Esophagus (tissue), 2 donors: ENCODE data around the gene SALL3. TPM values are rescaled to one million over a fixed set of nuclear protein-coding genes. Genes with fewer than 3 reads are reported as not detected.
"Not testable (repeated sequence)": the region's sequence is repeated elsewhere in the genome, so short reads cannot be mapped to it uniquely, and the experiment has no call there.

Experiments used
- H3K27ac ChIP-seq, 2 donors: one replicate each; pipeline ENCODE4 v1.5.1; 2013; ENCODE audit warnings: low read depth in 2 of 2, mild to moderate bottlenecking in 2 of 2, inconsistent platforms in 1 of 2, low read length in 1 of 2, moderate library complexity in 1 of 2
- H3K27me3 ChIP-seq, 2 donors: one replicate each; pipeline ENCODE4 v1.6.1; 2013; ENCODE audit warnings: low read length in 2 of 2, control low read depth in 1 of 2, mild to moderate bottlenecking in 1 of 2; ENCODE audit not compliant: insufficient read depth in 2 of 2, control insufficient read depth in 1 of 2
- H3K36me3 ChIP-seq, 2 donors: one replicate each; pipeline ENCODE4 v1.6.1; 2013; ENCODE audit warnings: low read length in 1 of 2; ENCODE audit not compliant: control insufficient read depth in 2 of 2, insufficient read depth in 2 of 2
- H3K4me1 ChIP-seq, 2 donors: one replicate each; pipeline ENCODE4 v1.6.1; 2013; ENCODE audit warnings: low read length in 1 of 2; ENCODE audit not compliant: control insufficient read depth in 2 of 2, insufficient read depth in 2 of 2
- H3K4me3 ChIP-seq, 2 donors: one replicate each; pipeline ENCODE4 v1.5.1; 2013; ENCODE audit warnings: low read length in 2 of 2, mild to moderate bottlenecking in 2 of 2, low read depth in 1 of 2, moderate library complexity in 1 of 2
- H3K9me3 ChIP-seq, 2 donors: one replicate each; pipeline ENCODE4 v1.6.1; 2013; ENCODE audit warnings: mild to moderate bottlenecking in 2 of 2, low read depth in 1 of 2, low read length in 1 of 2, moderate library complexity in 1 of 2; ENCODE audit not compliant: control insufficient read depth in 2 of 2, insufficient read depth in 1 of 2
- WGBS, 2 donors: extraction: QIAGEN DNeasy Blood & Tissue Kit; methylation state at CpG; one replicate each; pipeline ENCODE4 v1.1.7; 2013; 5-methylcytosine and 5-hydroxymethylcytosine counted together
- polyA plus RNA-seq, 2 donors: library from polyadenylated mRNA; stranded (reverse); fragments of 200-250 nt; gene quantifications; one replicate each; pipeline ENCODE4 v1.2.3, GENCODE V29; 2013
- donor health status: healthy with polysubstance abuse.
- donor health status: Bipolar disorder and iron deficiency.

The SALL3 gene
- polyA plus RNA-seq, 2 donors, result not detected

DNA sequence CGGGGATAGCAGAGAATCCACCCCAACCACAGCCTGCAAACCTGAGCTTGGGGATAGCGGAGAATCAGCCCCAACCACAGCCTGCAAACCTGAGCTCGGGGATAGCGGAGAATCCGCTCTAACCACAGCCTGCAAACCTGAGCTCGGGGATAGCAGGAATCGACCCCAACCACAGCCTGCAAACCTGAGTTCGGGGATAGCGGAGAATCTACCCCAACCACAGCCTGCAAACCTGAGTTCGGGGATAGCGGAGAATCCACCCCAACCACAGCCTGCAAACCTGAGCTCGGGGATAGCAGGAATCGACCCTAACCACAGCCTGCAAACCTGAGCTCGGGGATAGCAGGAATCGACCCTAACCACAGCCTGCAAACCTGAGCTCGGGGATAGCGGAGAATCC is 37.4 kb upstream of the SALL3 start:
- H3K27me3 ChIP-seq, H3K27ac ChIP-seq, H3K4me1 ChIP-seq, H3K36me3 ChIP-seq, H3K9me3 ChIP-seq, H3K4me3 ChIP-seq: not testable (repeated sequence)
- WGBS, 2 donors, result 88 to 90% methylated on average over 16 to 17 of the region's 17 CpGs

- WGBS, 2 donors, result 80 to 82% methylated on average over 9 of the region's 9 CpGs
- Histone ChIP-seq H3K4me3 (no peak overlapping the region), H3K4me1 (no peaks in the 10 kb centered on the region), H3K9me3 (peaks cover 2 to 5% of the 10 kb centered on the region in 2 donors), H3K36me3 (no peaks in the 10 kb centered on the region), H3K27ac (no peak overlapping the region), H3K27me3 (no peaks in the 10 kb centered on the region)
Measured at GRCh38 chr18:78945628-78946027, 34.0 kb upstream of the SALL3 start.

DNA sequence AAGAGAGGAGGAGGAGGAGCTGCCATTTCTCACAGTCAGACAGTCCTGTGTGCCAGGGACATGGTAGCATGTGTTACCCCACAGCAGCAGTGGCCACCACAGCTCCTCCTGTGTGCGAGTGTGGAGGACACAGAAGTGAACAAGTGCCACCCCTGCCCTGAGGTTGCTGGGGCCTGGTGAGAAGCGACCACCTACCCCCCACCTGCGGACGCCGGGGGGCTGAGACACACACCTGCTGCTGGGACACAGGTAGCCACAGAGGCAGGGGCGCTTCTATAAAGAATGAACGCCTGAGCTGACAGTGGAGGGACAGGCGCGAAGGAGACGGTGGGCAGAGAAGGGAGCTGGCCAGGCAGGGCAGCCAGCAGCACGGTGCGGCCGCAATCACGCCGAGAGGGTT is 32.3 kb upstream of the SALL3 start:
- H3K4me3 ChIP-seq, result no peak overlapping the region
- H3K27me3 ChIP-seq, result no peaks in the 10 kb centered on the region
- H3K27ac ChIP-seq, result no peak overlapping the region
- H3K4me1 ChIP-seq, result no peaks in the 10 kb centered on the region
- H3K36me3 ChIP-seq, result no peaks in the 10 kb centered on the region
- WGBS, 2 donors, result 87 to 90% methylated on average over 15 of the region's 15 CpGs
- peaks cover 2 to 5% of the 10 kb centered on the region in 2 donors for H3K9me3 ChIP-seq

DNA sequence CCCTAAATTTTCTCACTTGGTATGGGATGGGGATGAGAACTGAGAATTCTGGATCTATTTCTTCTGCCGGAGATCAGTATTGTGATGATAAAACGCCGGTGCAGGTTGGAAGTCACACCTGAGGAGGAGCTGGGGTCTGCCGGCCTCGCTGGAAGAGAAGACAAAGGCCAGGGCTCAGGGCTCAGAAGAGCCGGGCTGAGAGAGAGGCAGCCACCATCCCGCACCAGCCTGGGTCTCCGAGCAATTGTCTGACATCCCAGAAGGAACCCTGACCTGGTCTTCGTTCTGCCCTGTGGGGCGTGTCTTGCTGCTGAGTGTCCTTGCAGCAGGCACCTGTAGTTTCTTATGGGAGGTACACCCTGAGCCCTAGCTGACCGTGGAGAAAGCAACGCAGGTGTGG is 31.4 kb upstream of the SALL3 start:
- H3K27me3 ChIP-seq, result no peaks in the 10 kb centered on the region
- WGBS, 2 donors, result 49 to 53% methylated on average over 12 of the region's 12 CpGs
- H3K27ac ChIP-seq, result no peak overlapping the region
- H3K9me3 ChIP-seq, result peaks cover 2 to 5% of the 10 kb centered on the region in 2 donors
- H3K4me1 ChIP-seq, result no peaks in the 10 kb centered on the region
- no peaks in the 10 kb centered on the region for H3K36me3 ChIP-seq
- no peak overlapping the region for H3K4me3 ChIP-seq

DNA sequence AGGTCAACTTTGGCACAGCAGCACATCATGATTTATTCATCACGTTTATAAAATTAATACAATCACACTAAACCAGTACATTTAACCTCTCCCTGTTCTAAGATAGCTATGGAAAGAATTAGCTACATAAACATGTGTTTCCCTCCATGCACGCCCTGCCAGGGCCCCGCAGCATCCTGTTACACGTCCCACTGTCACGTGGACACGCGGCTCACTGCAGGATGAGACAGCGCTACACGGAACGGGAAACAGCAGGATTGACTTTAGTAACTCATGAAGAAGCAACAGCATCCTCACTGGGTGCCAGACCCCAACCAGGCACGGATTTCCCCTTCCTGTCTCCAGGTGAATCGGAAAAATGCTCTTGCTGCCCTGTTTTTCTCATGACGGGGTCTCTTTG is 30.9 kb upstream of the SALL3 start:
- Histone ChIP-seq H3K9me3 (peaks cover 2 to 5% of the 10 kb centered on the region in 2 donors), H3K4me1 (peaks cover 0 to 3% of the 10 kb centered on the region in 2 donors), H3K36me3 (no peaks in the 10 kb centered on the region), H3K27ac (no peak overlapping the region), H3K27me3 (no peaks in the 10 kb centered on the region), H3K4me3 (no peak overlapping the region)
- 79 to 80% methylated on average over 13 of the region's 13 CpGs for WGBS, 2 donors

DNA sequence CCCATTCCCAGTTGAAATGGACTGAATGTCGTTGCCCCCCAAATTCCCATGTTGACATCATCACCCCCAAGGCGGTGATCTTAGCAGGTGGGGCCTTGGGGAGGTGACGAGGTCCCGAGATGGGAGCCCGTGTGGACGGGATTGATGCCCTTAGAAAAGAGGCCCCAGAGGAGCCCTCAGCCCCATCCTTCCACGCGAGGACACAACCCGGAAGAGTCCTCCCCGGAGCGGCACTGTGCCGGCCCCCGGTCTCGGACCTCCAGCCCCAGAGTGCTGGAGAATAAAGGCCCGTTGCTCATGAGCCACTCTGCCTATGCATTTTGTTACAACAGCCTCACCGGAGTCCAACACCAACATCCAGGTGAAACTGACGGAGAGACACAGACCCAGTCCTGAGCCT is 30.4 kb upstream of the SALL3 start:
- Histone ChIP-seq H3K27me3 (no peaks in the 10 kb centered on the region), H3K4me1 (peaks cover 0 to 3% of the 10 kb centered on the region in 2 donors), H3K27ac (no peak overlapping the region), H3K36me3 (no peaks in the 10 kb centered on the region), H3K4me3 (no peak overlapping the region), H3K9me3 (peaks cover 2 to 5% of the 10 kb centered on the region in 2 donors)
- WGBS, 2 donors, result 89 to 91% methylated on average over 17 of the region's 17 CpGs

GRCh38 chr18:78950386-78950785 is 29.2 kb upstream of the SALL3 start:
- Histone ChIP-seq H3K36me3 (no peaks in the 10 kb centered on the region), H3K9me3 (peaks cover 2 to 5% of the 10 kb centered on the region in 2 donors), H3K4me1 (peaks cover 0 to 3% of the 10 kb centered on the region in 2 donors), H3K4me3 (no peak overlapping the region), H3K27me3 (no peaks in the 10 kb centered on the region), H3K27ac (no peak overlapping the region)
- 80 to 87% methylated on average over 10 of the region's 10 CpGs for WGBS, 2 donors

DNA sequence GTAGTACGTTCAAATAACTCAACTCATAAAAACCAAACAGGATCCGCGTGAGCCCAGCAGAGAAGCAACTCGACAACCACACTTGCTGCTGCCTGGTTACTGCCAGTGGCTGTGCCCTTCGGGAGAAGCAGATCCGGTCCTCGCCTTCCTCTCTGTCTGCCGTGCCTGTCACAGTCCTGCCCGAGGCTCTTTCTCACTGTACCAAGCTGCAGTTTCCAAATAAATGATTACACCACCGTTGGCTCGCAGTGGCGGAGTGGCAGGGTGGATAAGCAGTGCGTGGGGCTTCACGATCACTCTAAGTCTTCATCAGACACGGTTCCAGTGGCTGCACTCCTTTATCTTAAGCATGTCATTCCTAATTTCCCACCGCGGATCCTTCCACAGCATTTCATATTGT is 26.1 kb upstream of the SALL3 start:
- Histone ChIP-seq H3K27ac (no peak overlapping the region), H3K4me1 (peaks cover 0 to 3% of the 10 kb centered on the region in 2 donors), H3K27me3 (no peaks in the 10 kb centered on the region), H3K9me3 (peaks cover 2 to 11% of the 10 kb centered on the region in 2 donors), H3K4me3 (no peak overlapping the region), H3K36me3 (no peaks in the 10 kb centered on the region)
- WGBS, 2 donors, result 66 to 73% methylated on average over 17 of the region's 17 CpGs

DNA sequence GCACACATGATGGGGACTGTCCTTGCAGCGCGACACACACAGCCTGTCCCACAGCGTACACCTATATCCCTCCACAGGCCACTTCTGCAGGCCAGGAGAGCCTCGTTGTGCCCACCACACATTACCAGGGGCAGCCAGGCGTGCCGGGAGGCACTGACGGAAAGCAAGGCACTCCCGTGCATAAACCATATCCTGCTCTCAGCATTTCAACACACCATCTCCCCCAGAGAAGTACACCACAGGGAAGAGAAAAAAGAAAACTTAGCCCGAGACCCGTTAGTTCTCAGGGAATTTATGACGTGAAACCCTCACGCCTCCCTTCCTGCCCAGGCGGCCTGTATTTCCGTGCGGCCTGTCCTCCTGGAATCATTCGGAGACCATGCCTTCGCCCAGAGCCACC is 24.6 kb upstream of the SALL3 start:
- no peaks in the 10 kb centered on the region for H3K36me3 ChIP-seq
- peaks cover 0 to 7% of the 10 kb centered on the region in 2 donors for H3K9me3 ChIP-seq
- no peaks in the 10 kb centered on the region for H3K27me3 ChIP-seq
- peaks cover 0 to 3% of the 10 kb centered on the region in 2 donors for H3K4me1 ChIP-seq
- no peak overlapping the region for H3K4me3 ChIP-seq
- H3K27ac ChIP-seq, result no peak overlapping the region
- WGBS, 2 donors, result 86 to 87% methylated on average over 17 of the region's 17 CpGs

- no peak overlapping the region for H3K27ac ChIP-seq
- WGBS, 2 donors, result 88 to 91% methylated on average over 14 of the region's 14 CpGs
- H3K4me3 ChIP-seq, result no peak overlapping the region
- H3K36me3 ChIP-seq, result no peaks in the 10 kb centered on the region
- peaks cover 0 to 7% of the 10 kb centered on the region in 2 donors for H3K9me3 ChIP-seq
- peaks cover 0 to 3% of the 10 kb centered on the region in 2 donors for H3K4me1 ChIP-seq
- H3K27me3 ChIP-seq, result no peaks in the 10 kb centered on the region
Measured at GRCh38 chr18:78957140-78957539, 22.5 kb upstream of the SALL3 start.
